PC-3 (cell line): Measurements from ENCODE around the gene NSUN2. TPM values are rescaled to one million over a fixed set of nuclear protein-coding genes. Genes with fewer than 3 reads are reported as not detected.

Experiments used
- ATAC-seq: fragments of 200-7000 bp; cut with Tn5 transposase; 2 replicates; pipeline ENCODE4 v1.9.1; 2020; ENCODE audit warnings: mild to moderate bottlenecking, moderate library complexity
- BruUV-seq: library from RNA; stranded (reverse); fragments of 400-500 nt; replicated peaks from 2 replicates; lab custom pipeline; 2021; lab: Mats Ljungman, UMichigan
- CTCF ChIA-PET: fragments of 300-600 bp; sonication (Branson Sonifier 250); formaldehyde crosslinking; loops from one replicate; lab custom pipeline; 2022; ENCODE audit warnings: antibody characterized with exemption; lab: Charles Lee
- POLR2A ChIA-PET: fragments of 300-600 bp; sonication (Branson Sonifier 250); formaldehyde crosslinking; loops from one replicate; lab custom pipeline; 2022; ENCODE audit warnings: antibody characterized with exemption; ENCODE audit not compliant: unreplicated experiment; lab: Charles Lee
- DNase-seq: peaks from one replicate; pipeline ENCODE4 v3.0.0-alpha.2; 2015
- H2AFZ ChIP-seq: fragments of 300-600 bp; sonication (generic); 2 replicates; pipeline ENCODE4 v1.6.0; 2016; ENCODE audit warnings: antibody characterized with exemption, low read length
- H3F3A ChIP-seq: fragments of 300-600 bp; sonication (generic); one replicate; pipeline ENCODE4 v1.6.0; 2017; ENCODE audit warnings: antibody characterized with exemption, low read length, control low read depth, mild to moderate bottlenecking; ENCODE audit not compliant: unreplicated experiment
- H3K27ac ChIP-seq: fragments of 300-600 bp; sonication (generic); 2 replicates; pipeline ENCODE4 v1.5.1; 2016; ENCODE audit warnings: mild to moderate bottlenecking, low read length
- H3K27me3 ChIP-seq: fragments of 300-600 bp; sonication (generic); 2 replicates; pipeline ENCODE4 v1.6.1; 2016; ENCODE audit warnings: low read length, mixed read lengths
- H3K36me3 ChIP-seq: fragments of 300-600 bp; sonication (generic); 2 replicates; pipeline ENCODE4 v1.6.1; 2016; ENCODE audit warnings: low read depth, mixed run types, low read length, mixed read lengths
- H3K4me1 ChIP-seq: fragments of 300-600 bp; sonication (generic); 2 replicates; pipeline ENCODE4 v1.5.1; 2016; ENCODE audit warnings: low read length; ENCODE audit not compliant: insufficient read depth
- H3K4me2 ChIP-seq: fragments of 300-600 bp; sonication (generic); 2 replicates; pipeline ENCODE4 v1.6.0; 2016; ENCODE audit warnings: low read length
- H3K4me3 ChIP-seq: fragments of 300-600 bp; sonication (generic); 2 replicates; pipeline ENCODE4 v1.5.1; 2016; ENCODE audit warnings: mild to moderate bottlenecking, low read length, mixed read lengths
- H3K79me2 ChIP-seq: fragments of 300-600 bp; sonication (generic); 2 replicates; pipeline ENCODE4 v1.6.1; 2017; ENCODE audit warnings: low read length, mixed read lengths
- H3K9ac ChIP-seq: fragments of 300-600 bp; sonication (generic); 2 replicates; pipeline ENCODE4 v1.6.0; 2016; ENCODE audit warnings: mild to moderate bottlenecking, low read length
- H3K9me2 ChIP-seq: fragments of 300-600 bp; sonication (generic); replicated peaks from 2 replicates; pipeline ENCODE4 v1.6.1; 2016; ENCODE audit warnings: mixed run types, low read length, mixed read lengths
- H3K9me3 ChIP-seq: fragments of 300-600 bp; sonication (generic); 2 replicates; pipeline ENCODE4 v1.6.1; 2016; ENCODE audit warnings: low read length, mixed read lengths
- H4K20me1 ChIP-seq: fragments of 300-600 bp; sonication (generic); 2 replicates; pipeline ENCODE4 v1.6.1; 2016; ENCODE audit warnings: low read length, mixed read lengths
- CTCF ChIP-seq: fragments of 300-600 bp; sonication (generic); conservative IDR thresholded peaks from 2 replicates; pipeline ENCODE4 v1.5.1; 2017; ENCODE audit warnings: antibody characterized with exemption, low read depth, mild to moderate bottlenecking, low read length
- EZH2 ChIP-seq: fragments of 300-600 bp; sonication (generic); IDR thresholded peaks from one replicate; pipeline ENCODE4 v1.6.1; 2017; ENCODE audit warnings: antibody characterized with exemption, mild to moderate bottlenecking, low read length; ENCODE audit not compliant: unreplicated experiment
- EZH2phosphoT487 ChIP-seq: fragments of 300-600 bp; sonication (generic); IDR thresholded peaks from 2 replicates; pipeline ENCODE4 v1.6.1; 2018; ENCODE audit warnings: mild to moderate bottlenecking, antibody characterized with exemption, low read length, borderline replicate concordance
- intact Hi-C: fragments of 100-400 bp; cut with micrococcal nuclease; formaldehyde crosslinking; loops from 2 replicates; pipeline ENCODE4 v1.9.0; 2023
- total RNA-seq: library from RNA; depleted of rRNA; stranded (reverse); fragments of >200 nt; gene quantifications from 2 replicates; pipeline ENCODE4 v1.2.3, GENCODE V29; 2014

NSUN2 gene
- total RNA-seq, 1 experiment from 2014 or later, result 351 TPM

GRCh38 chr5:6574537-6575245, 58.2 kb downstream of the NSUN2 start:
- no peaks in the 10 kb centered on the region for H3K9me3 ChIP-seq
- no peak for ATAC-seq
- no peaks in the 10 kb centered on the region for H3F3A ChIP-seq
- no peaks in the 10 kb centered on the region for H3K79me2 ChIP-seq
- BruUV-seq, result no TSS peak
- no peaks in the 10 kb centered on the region for H3K4me1 ChIP-seq
- no peaks in the 10 kb centered on the region for H3K36me3 ChIP-seq
- H3K27ac ChIP-seq, result no peak overlapping the region
- CTCF ChIA-PET, result no interaction called here
- no peaks in the 10 kb centered on the region for H4K20me1 ChIP-seq
- no peak overlapping the region for H3K9ac ChIP-seq
- DNase-seq, result peak; percentile 37
- peaks cover 40% of the 10 kb centered on the region for H3K27me3 ChIP-seq
- no peak overlapping the region for H3K4me2 ChIP-seq
- H3K4me3 ChIP-seq, result no peak overlapping the region
- H3K9me2 ChIP-seq, result no peaks in the 10 kb centered on the region
- TF ChIP-seq CTCF, result peak; percentile 52; the same call in 1 of the 2 replicates
- no peak for TF ChIP-seq EZH2
- POLR2A ChIA-PET, result no interaction called here
- intact Hi-C loops, result no loop called here
- no peak overlapping the region for H2AFZ ChIP-seq

- Histone ChIP-seq H2AFZ (no peak overlapping the region), H3K79me2 (no peaks in the 10 kb centered on the region), H3K9me3 (no peaks in the 10 kb centered on the region), H4K20me1 (no peaks in the 10 kb centered on the region), H3K4me2 (no peak overlapping the region), H3K36me3 (no peaks in the 10 kb centered on the region), H3K9me2 (no peaks in the 10 kb centered on the region), H3K4me1 (no peaks in the 10 kb centered on the region), H3F3A (no peaks in the 10 kb centered on the region), H3K4me3 (no peak overlapping the region), H3K27ac (no peak overlapping the region), H3K9ac (no peak overlapping the region), H3K27me3 (peaks cover 36% of the 10 kb centered on the region)
- ChIA-PET CTCF (no interaction called here), POLR2A (no interaction called here)
- intact Hi-C loops, result no loop called here
- TF ChIP-seq CTCF (no peak), EZH2 (no peak), EZH2phosphoT487 (no peak)
- no TSS peak for BruUV-seq
- DNase-seq (no peak), ATAC-seq (no peak)
Measured at GRCh38 chr5:6574111-6574510, 58.7 kb downstream of the NSUN2 start.

- ChIA-PET POLR2A (no interaction called here), CTCF (no interaction called here)
- no peaks in the 10 kb centered on the region for H3K79me2 ChIP-seq
- no peak overlapping the region for H3K4me2 ChIP-seq
- ATAC-seq, result no peak
- H3K9me2 ChIP-seq, result no peaks in the 10 kb centered on the region
- no peaks in the 10 kb centered on the region for H3F3A ChIP-seq
- intact Hi-C loops, result no loop called here
- no peaks in the 10 kb centered on the region for H3K36me3 ChIP-seq
- H3K27ac ChIP-seq, result no peak overlapping the region
- no peaks in the 10 kb centered on the region for H3K9me3 ChIP-seq
- no peak for DNase-seq
- no peaks in the 10 kb centered on the region for H4K20me1 ChIP-seq
- H3K4me1 ChIP-seq, result no peaks in the 10 kb centered on the region
- no peak overlapping the region for H3K4me3 ChIP-seq
- TF ChIP-seq CTCF (0 out of 2 replicates have a peak, but pooled peaks have one; percentile 30), EZH2phosphoT487 (no peak)
- H3K27me3 ChIP-seq, result peaks cover 36% of the 10 kb centered on the region
- no peak overlapping the region for H2AFZ ChIP-seq
- no TSS peak for BruUV-seq
- no peak overlapping the region for H3K9ac ChIP-seq
Measured at GRCh38 chr5:6573651-6574101, 59.2 kb downstream of the NSUN2 start.
